Left lung (tissue), 10 donors: ENCODE measurements around the gene PUM1. TPM values are rescaled to one million over a fixed set of nuclear protein-coding genes. Genes with fewer than 3 reads are reported as not detected.
A peak's percentile ranks its signal among the peaks of the same experiment; 100 is the strongest.
"Not testable (repeated sequence)": the region's sequence is repeated elsewhere in the genome, so short reads cannot be mapped to it uniquely, and the experiment has no call there.

Experiments used
- ATAC-seq: fragments of 200-7000 bp; cut with Tn5 transposase; one replicate; pipeline ENCODE4 v1.9.1; 2020; ENCODE audit warnings: moderate library complexity
- DNase-seq, 4 donors: peaks; one replicate each; pipeline ENCODE4 v3.0.0-alpha.2; 2013 to 2020
- H3K27ac ChIP-seq, 2 donors: fragments of 200-600 bp; sonication (generic) in 1 of 2; one replicate each; pipeline versions ENCODE4 v1.5.0 to v1.8.0; 2020 to 2021
- H3K27me3 ChIP-seq, 2 donors: fragments of 200-600 bp; sonication (generic) in 1 of 2; one replicate each; pipeline versions ENCODE4 v1.5.0 to v1.8.0; 2020 to 2021
- H3K36me3 ChIP-seq, 2 donors: fragments of 200-600 bp; sonication (generic) in 1 of 2; one replicate each; pipeline versions ENCODE4 v1.5.0 to v1.8.0; 2020 to 2021
- H3K4me1 ChIP-seq, 2 donors: fragments of 200-600 bp; one replicate each; pipeline ENCODE4 v1.8.0; 2021
- H3K4me3 ChIP-seq, 2 donors: fragments of 200-600 bp; sonication (generic) in 1 of 2; one replicate each; pipeline versions ENCODE4 v1.5.0 to v1.8.0; 2020 to 2021; ENCODE audit warnings: mild to moderate bottlenecking in 1 of 2
- H3K9me3 ChIP-seq, 2 donors: fragments of 200-600 bp; sonication (generic) in 1 of 2; one replicate each; pipeline versions ENCODE4 v1.5.0 to v1.8.0; 2020 to 2021
- CTCF ChIP-seq, 2 donors: fragments of 200-600 bp; sonication (generic) in 1 of 2; IDR thresholded peaks; one replicate each; pipeline versions ENCODE4 v1.5.0 to v1.8.0; 2021; ENCODE audit warnings: antibody characterized with exemption in 2 of 2
- intact Hi-C, 2 donors: fragments of 100-400 bp; cut with DNase I; formaldehyde crosslinking; loops; one replicate each; pipeline versions ENCODE4 v1.11.2 to v1.14.2; 2022
- polyA plus RNA-seq, 6 donors: library from polyadenylated mRNA; unstranded; fragments of 120-200 nt; gene quantifications; one replicate each; pipeline ENCODE4 v1.2.1, GENCODE V29; 2013; ENCODE audit not compliant: insufficient read length in 6 of 6
- total RNA-seq, 2 donors: library from RNA; stranded (reverse); fragmentation: NEBNext Ultra II Directional; extraction: Animal tissue kit (Norgen Biotek cat#: 25700); gene quantifications; one replicate each; pipeline ENCODE4 v1.2.1, GENCODE V29; 2021
- donor health status: DM: no; HTN: yes; CAD: no.
- donor health status: DM: no; HTN: no; CAD: no.

PUM1 gene
- total and polyA plus RNA-seq, 8 donors: 96.7 to 125 (median 108) TPM

- intact Hi-C loops: no loop called here
- no peak for DNase-seq
Measured at GRCh38 chr1:30947212-30947611, 118.3 kb downstream of the PUM1 start.

GRCh38 chr1:30942326-30942963 is 123.1 kb downstream of the PUM1 start:
- Histone ChIP-seq H3K36me3 (peaks cover 0 to 100% of the 10 kb centered on the region in 2 donors), H3K4me3 (no peak overlapping the region), H3K27me3 (no peaks in the 10 kb centered on the region), H3K4me1 (no peaks in the 10 kb centered on the region), H3K9me3 (no peaks in the 10 kb centered on the region), H3K27ac (no peak overlapping the region)
- peak in 1 of 4 donors; percentile 2 for DNase-seq
- no peak for ATAC-seq
- intact Hi-C loops: no loop called here
- TF ChIP-seq CTCF (IDR thresholded peaks at IDR 0.05): no peak

More at GRCh38 chr1:30947212-30947611, 118.3 kb downstream of the PUM1 start:
- no peak overlapping the region for H3K27ac ChIP-seq
- H3K4me1 ChIP-seq: no peaks in the 10 kb centered on the region
- H3K36me3 ChIP-seq: peaks cover 0 to 97% of the 10 kb centered on the region in 2 donors
- no peaks in the 10 kb centered on the region for H3K9me3 ChIP-seq
- no peak overlapping the region for H3K4me3 ChIP-seq
- no peak for TF ChIP-seq CTCF (IDR thresholded peaks at IDR 0.05)
- ATAC-seq: no peak
- H3K27me3 ChIP-seq: no peaks in the 10 kb centered on the region

- ATAC-seq (no peak), DNase-seq (no peak)
- Histone ChIP-seq H3K4me3 (no peak overlapping the region), H3K9me3 (no peaks in the 10 kb centered on the region), H3K27ac (no peak overlapping the region), H3K4me1 (no peaks in the 10 kb centered on the region), H3K27me3 (no peaks in the 10 kb centered on the region), H3K36me3 (peaks cover 0 to 95% of the 10 kb centered on the region in 2 donors)
- intact Hi-C loops: no loop called here
- TF ChIP-seq CTCF (IDR thresholded peaks at IDR 0.05): no peak
Measured at GRCh38 chr1:30940541-30940940, 125.0 kb downstream of the PUM1 start.

GRCh38 chr1:30936541-30937171 is 128.9 kb downstream of the PUM1 start:
- peaks cover 0 to 93% of the 10 kb centered on the region in 2 donors for H3K36me3 ChIP-seq
- no peaks in the 10 kb centered on the region for H3K9me3 ChIP-seq
- no peaks in the 10 kb centered on the region for H3K27me3 ChIP-seq
- DNase-seq (peak in 1 of 4 donors; percentile 48), ATAC-seq (no peak)
- H3K4me1 ChIP-seq: no peaks in the 10 kb centered on the region
- no peak for TF ChIP-seq CTCF (IDR thresholded peaks at IDR 0.05)
- no peak overlapping the region for H3K27ac ChIP-seq
- no peak overlapping the region for H3K4me3 ChIP-seq
- intact Hi-C loops: no loop called here

- intact Hi-C loops, H3K9me3 ChIP-seq, H3K4me3 ChIP-seq, DNase-seq, H3K27me3 ChIP-seq, ATAC-seq, H3K27ac ChIP-seq, H3K4me1 ChIP-seq: not testable (repeated sequence)
- H3K36me3 ChIP-seq: peaks cover 0 to 93% of the 10 kb centered on the region in 2 donors
Measured at GRCh38 chr1:30935758-30936157, 129.8 kb downstream of the PUM1 start.
